Muscle of arm (tissue), 12 donors: Measurements from ENCODE around the gene HSD17B8. TPM values are rescaled to one million over a fixed set of nuclear protein-coding genes. Genes with fewer than 3 reads are reported as not detected.

Experiments
- DNase-seq: peaks from one replicate; pipeline ENCODE4 v3.0.0-alpha.2; 2013
- polyA plus RNA-seq, 12 donors: library from polyadenylated mRNA; unstranded; fragments of 120-200 nt; gene quantifications; one replicate each; pipeline ENCODE4 v1.2.1, GENCODE V29; 2013; ENCODE audit not compliant: insufficient read length in 12 of 12

HSD17B8 gene
- polyA plus RNA-seq, 12 donors = 7.8 to 20.2 (median 9.8) TPM; not detected in 1

- no peak for DNase-seq
Observed at GRCh38 chr6:33170176-33171015, 34.1 kb upstream of the HSD17B8 start.

DNA sequence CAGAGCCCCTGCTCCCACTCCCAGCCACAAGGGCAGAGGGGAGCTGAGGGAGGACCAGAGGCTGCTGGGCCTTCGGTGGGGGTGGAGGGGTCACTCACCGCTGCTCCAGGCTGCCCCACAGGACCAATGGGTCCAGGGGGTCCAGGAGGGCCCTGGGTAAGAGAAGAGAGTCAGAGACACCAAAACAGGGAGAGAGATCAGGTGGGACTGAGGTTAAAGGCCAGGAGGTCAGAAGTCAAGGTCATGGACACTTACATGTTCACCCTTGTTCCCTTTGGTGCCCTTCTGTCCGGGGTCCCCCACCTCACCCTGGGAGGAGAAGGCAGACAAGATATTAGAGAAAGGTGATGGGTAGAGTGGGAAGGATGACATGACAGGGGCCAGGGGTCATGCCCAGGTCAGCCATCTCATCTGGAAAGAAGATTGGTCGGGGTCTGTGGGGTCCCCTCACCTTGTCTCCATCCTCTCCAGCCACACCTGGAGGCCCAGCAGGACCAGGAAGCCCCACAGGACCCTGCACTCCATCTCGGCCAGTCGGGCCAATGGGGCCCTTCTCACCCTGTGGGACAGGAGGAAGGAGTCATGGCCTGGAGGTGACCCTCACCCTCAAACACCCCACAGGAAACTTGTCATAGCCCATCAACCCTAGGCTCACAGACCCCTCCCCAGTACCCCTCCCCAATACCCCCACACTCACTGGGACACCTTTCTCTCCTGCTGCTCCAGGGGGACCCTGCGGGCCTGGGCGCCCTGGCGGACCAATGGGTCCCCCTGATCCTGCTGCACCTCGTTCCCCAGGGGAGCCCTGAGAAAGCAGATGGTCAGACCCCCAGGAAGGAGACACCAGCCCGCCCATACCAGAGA is 33.2 kb upstream of the HSD17B8 start:
- DNase-seq = no peak

DNA sequence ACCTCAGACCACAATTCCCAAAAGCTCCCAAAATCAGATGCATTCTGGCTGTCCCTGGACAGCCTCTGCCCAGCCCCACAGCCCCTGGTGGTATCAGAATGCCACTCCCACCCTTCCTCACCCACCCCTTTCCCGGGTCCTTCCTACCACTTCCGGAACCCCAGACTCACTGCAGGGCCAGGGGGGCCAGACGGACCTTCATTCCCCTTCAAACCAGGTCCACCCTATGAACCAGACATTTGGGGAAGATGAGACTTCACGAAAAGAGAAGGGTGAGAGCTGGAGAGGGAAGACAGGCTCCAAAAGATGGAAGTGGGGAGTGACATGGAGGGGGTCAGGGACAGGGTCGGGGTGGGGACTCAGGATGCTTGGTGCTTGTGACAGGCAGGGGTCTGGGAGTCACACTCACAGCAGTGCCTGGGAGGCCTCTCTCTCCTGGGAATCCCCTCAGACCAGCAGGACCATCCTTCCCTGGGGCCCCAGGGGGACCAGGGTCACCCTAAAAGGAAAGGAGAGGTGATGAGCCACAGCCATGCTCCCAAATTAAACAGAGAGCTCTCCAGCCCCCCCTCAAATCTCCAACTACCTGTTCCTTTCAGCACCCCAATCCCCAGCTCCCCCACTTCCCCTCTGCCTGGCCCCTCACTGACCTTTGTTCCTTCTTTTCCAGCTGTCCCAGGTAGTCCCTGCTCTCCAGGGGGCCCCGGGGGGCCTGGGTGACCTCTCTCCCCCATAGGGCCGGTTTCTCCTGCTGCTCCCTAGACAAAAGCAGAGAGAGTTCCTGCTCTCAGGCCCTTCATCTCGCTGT is 32.4 kb upstream of the HSD17B8 start:
- DNase-seq = no peak

- DNase-seq = no peak
Observed at GRCh38 chr6:33172688-33173534, 31.5 kb upstream of the HSD17B8 start.

- no peak for DNase-seq
Observed at GRCh38 chr6:33173535-33174180, 30.8 kb upstream of the HSD17B8 start.

DNA sequence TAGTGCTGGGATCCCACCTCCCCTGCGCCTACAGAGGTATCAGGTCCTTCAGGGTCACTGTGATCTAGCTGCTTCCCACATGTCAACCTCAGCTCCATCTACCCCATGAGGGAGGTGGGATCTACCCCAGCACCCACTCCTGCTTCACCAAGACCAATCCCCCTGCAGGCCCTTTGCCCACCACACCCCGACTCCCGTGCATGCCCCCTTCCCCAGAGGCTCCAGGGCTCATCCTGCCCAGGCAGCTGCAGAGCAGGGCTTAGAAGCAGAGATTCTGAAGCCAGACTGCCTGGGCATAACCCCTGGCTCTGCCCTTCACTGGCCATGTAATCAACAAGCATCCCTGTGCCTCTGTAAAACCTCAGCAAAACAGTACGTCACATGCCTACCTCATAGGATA is 29.7 kb upstream of the HSD17B8 start:
- no peak for DNase-seq

DNA sequence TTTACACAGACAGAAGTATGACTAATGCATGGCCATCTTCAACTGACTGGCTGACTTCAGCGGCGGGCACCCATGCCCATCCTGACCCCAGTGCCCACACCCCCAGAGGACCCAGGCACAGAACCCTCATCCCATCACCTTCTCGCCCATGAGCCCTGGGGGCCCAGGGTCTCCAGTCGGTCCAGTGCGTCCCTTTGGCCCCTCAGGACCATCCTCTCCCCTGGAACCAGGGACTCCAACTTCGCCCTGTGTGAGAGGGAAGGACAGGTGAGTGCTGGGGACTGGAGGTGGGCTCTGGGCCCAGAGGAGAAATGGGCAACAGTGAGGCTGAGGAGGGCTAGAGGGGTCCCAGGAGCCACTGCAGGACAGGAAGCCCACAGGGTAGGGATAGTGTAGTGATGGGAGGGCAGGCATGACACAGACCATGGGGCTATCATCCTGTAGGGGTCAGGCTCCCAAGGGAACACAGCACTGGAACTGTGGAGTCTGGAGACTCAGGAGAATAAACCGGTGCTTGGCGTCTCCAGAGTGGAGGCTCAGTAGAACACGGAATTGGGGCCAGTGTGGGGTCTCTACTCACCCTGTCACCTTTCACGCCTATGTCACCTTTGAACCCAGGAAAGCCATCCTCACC is 28.9 kb upstream of the HSD17B8 start:
- no peak for DNase-seq

- no peak for DNase-seq
Observed at GRCh38 chr6:33176906-33177305, 27.5 kb upstream of the HSD17B8 start.

DNA sequence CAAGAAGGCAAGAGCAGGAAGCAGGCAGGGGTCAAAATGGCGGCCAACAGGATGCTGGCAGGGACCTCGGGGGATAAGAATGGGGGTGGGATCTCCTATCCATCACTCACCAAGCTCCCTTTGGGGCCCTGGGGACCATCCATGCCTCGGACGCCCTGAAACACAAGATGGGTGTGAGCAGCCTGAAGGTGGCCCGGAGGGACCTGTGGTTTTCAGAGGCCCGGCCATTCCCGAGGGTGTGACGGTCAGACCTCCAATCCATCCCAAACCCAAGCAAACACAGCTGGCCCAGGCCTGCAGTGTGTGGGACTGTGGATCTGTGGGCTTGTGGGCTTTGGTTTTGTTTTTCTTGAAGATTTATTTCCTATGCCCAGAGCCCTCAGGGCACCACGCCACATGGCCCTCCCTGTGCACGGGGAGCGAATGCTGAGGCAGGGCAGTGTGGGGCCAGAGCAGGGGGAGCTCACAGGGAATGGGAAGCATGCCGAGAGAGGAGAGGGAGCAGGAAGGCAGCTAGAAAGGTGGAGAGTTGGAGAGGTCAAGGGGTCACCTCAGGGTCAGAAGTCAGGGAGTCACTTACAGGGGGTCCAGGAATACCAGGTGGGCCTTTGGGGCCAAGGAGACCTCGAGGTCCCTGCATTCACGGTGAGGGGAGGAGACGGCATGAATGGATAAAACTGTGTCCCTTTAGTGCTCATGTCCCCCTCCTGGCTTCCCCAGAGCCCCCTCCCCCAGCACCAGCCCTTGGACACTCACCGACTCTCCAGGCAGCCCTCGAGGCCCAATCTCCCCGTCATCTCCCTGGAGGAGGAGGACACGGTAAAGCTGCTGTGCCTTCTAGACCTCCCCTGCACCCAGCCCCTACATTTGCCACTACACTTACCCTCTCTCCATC is 26.7 kb upstream of the HSD17B8 start:
- no peak for DNase-seq

DNA sequence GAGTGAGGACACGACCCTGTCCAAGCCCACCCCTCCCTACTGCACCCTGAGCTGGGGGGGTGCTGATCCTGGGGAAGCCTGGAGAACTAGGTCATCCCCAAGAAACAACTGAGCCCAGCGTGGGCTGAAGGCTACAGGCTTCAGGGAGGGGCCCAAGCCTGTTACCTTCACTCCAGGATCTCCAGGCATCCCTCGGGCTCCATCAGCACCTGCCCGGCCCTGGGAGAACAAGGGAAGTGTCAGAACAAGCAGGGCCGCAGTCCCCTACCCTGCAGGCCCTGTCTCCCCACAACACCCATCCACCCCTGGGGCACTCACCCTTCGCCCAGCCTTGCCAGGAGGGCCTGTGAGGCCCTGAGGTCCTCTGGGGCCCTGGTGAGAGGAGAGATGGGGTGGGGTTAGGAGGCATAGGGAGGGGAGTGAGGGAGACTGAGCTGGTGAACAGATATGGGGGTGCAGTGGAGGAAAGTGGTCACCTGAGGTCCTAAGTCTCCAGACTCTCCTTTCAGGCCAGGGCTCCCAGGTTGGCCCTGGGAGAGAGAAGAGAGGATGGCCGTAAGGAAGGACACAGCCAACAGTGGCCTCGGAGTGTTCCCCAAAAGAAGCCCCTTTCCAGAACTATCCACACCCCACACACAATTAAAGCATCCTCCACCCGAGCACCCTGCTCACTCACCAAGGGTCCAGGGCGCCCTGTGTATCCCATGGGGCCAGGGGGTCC is 25.5 kb upstream of the HSD17B8 start:
- no peak for DNase-seq

GRCh38 chr6:33181141-33181540 is 23.3 kb upstream of the HSD17B8 start:
- no peak for DNase-seq

- no peak for DNase-seq
Observed at GRCh38 chr6:33183071-33183683, 21.3 kb upstream of the HSD17B8 start.

- DNase-seq = no peak
Observed at GRCh38 chr6:33185190-33185589, 19.3 kb upstream of the HSD17B8 start.

DNA sequence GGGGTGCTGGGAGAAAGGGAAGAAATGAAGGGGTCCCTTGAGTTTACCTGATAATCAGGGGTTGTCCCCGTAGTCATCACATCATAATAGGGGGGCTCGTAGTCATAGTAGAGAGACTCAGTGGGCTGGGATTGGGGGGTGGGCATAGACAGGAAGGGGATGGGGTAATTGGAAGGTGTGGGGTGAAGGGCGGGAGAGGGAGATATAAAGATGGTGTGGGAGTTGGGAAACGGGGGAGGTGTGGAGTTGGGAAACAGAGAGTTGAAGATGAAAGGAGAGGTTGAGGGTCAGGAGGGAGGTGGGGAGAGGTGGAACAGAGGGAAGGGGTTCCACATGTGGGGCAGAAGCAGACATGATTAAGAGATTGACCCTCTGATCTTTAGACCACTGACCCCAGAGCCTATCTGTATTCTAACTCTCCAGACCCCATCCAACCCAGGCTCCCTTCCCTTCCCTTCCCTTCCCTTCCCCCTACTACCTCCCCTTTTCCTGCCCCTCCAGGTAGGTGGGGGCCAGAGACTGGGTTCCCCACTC is 18.7 kb upstream of the HSD17B8 start:
- no peak for DNase-seq

- DNase-seq = no peak
Observed at GRCh38 chr6:33187809-33188208, 16.6 kb upstream of the HSD17B8 start.

GRCh38 chr6:33189164-33189563 is 15.3 kb upstream of the HSD17B8 start:
- DNase-seq = no peak

DNA sequence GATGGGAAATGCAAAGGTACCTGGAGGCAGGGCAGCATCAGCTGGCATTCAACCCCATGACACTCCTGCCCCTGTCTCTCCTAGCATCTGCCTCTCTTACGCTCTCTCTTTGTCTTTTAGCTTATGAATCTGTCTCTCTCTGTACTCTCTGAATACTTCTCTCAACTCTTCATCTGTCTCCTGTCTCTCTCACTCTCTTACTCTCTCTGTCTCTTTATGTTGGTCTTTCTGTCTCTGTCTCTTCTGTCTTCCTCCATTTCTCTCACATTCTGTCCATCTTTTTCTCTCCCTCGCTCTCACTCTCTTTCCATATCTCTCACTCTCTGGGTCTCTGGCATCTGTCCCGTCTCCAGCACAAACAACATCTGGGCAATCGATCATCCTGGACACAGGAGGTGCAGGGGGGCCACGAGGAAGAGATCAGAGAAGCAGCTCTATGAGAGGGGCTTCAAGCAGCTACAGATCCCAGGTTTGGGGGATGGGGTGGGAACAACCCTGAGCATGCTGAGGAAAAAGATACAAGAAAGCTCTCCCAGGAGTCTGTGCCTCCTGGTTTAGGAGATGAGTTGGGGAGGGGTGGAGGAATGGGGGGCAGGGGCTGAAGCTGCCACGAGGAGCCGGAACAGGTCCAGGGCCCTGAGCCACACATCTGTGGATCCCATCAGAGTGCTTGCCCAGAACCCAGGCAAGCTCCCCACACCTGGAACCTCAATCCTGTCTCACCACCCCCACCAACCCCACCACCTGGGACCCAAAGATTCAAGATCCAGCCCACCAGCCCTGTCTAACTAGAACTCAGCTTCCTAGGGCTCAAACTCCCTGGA is 14.6 kb upstream of the HSD17B8 start:
- DNase-seq = peak; percentile 56
